Measurements from ENCODE around the gene RRM2. TPM values are rescaled to one million over a fixed set of nuclear protein-coding genes. Genes with fewer than 3 reads are reported as not detected.

Gene RRM2
- total RNA-seq, 6 donors from 2014 or later: 2.1 to 12.9 (median 3.2) TPM

GRCh38 chr2:10139536-10139935 lies 17.0 kb downstream of the RRM2 start:
- Histone ChIP-seq H3K9me3 (no peaks in the 10 kb centered on the region), H3K4me1 (no peaks in the 10 kb centered on the region), H3K4me3 (no peak overlapping the region), H3K27ac (no peak overlapping the region), H3K27me3 (no peaks in the 10 kb centered on the region), H3K36me3 (no peaks in the 10 kb centered on the region)
- TF ChIP-seq EP300 (IDR thresholded peaks at IDR 0.05): no peak
- no peak for TF ChIP-seq POLR2A (IDR thresholded peaks at IDR 0.05)
- no peak for TF ChIP-seq CTCF (IDR thresholded peaks at IDR 0.05)
- no peak for TF ChIP-seq POLR2AphosphoS5 (IDR thresholded peaks at IDR 0.05)
- DNase-seq: no peak
- 83 to 93% methylated on average over 6 of the region's 6 CpGs for WGBS, 2 donors
- ATAC-seq (ENCODE audit: low FRiP score in 2 of 2): no peak

- Histone ChIP-seq H3K27ac (no peak overlapping the region), H3K4me3 (no peak overlapping the region), H3K4me1 (no peaks in the 10 kb centered on the region), H3K9me3 (no peaks in the 10 kb centered on the region), H3K36me3 (no peaks in the 10 kb centered on the region), H3K27me3 (no peaks in the 10 kb centered on the region)
- no peak for ATAC-seq (ENCODE audit: low FRiP score in 2 of 2)
- no peak for TF ChIP-seq EP300 (IDR thresholded peaks at IDR 0.05)
- TF ChIP-seq POLR2AphosphoS5 (IDR thresholded peaks at IDR 0.05): no peak
- TF ChIP-seq CTCF (IDR thresholded peaks at IDR 0.05): no peak
- TF ChIP-seq POLR2A (IDR thresholded peaks at IDR 0.05): no peak
- WGBS, 2 donors: 86 to 96% methylated on average over 6 to 16 of the region's 16 CpGs
- no peak for DNase-seq
Measured at GRCh38 chr2:10140841-10141610, 18.5 kb downstream of the RRM2 start.

- DNase-seq (peak in 1 of 2 donors; percentile 73), ATAC-seq (ENCODE audit: low FRiP score in 2 of 2) (peak; percentile 52 to 59)
- H3K9me3 ChIP-seq: no peaks in the 10 kb centered on the region
- H3K27ac ChIP-seq: no peak overlapping the region
- no peak overlapping the region for H3K4me3 ChIP-seq
- WGBS, 2 donors: 83 to 85% methylated on average over 28 to 32 of the region's 32 CpGs
- TF ChIP-seq POLR2A (IDR thresholded peaks at IDR 0.05): no peak
- no peak for TF ChIP-seq POLR2AphosphoS5 (IDR thresholded peaks at IDR 0.05)
- TF ChIP-seq CTCF (IDR thresholded peaks at IDR 0.05): peak; percentile 30 to 68 (median 53)
- no peaks in the 10 kb centered on the region for H3K4me1 ChIP-seq
- no peaks in the 10 kb centered on the region for H3K36me3 ChIP-seq
- no peaks in the 10 kb centered on the region for H3K27me3 ChIP-seq
Measured at GRCh38 chr2:10141736-10142639, 19.4 kb downstream of the RRM2 start.

GRCh38 chr2:10142640-10142965 lies 20.1 kb downstream of the RRM2 start:
- no peaks in the 10 kb centered on the region for H3K4me1 ChIP-seq
- H3K27ac ChIP-seq: no peak overlapping the region
- ATAC-seq (ENCODE audit: low FRiP score in 2 of 2): no peak
- 95 to 99% methylated on average over 11 of the region's 11 CpGs for WGBS, 2 donors
- DNase-seq: no peak
- no peaks in the 10 kb centered on the region for H3K9me3 ChIP-seq
- H3K36me3 ChIP-seq: no peaks in the 10 kb centered on the region
- H3K4me3 ChIP-seq: no peak overlapping the region
- no peaks in the 10 kb centered on the region for H3K27me3 ChIP-seq
- TF ChIP-seq POLR2A (IDR thresholded peaks at IDR 0.05) (no peak), EP300 (IDR thresholded peaks at IDR 0.05) (no peak)

GRCh38 chr2:10144771-10145518 lies 22.4 kb downstream of the RRM2 start:
- Histone ChIP-seq H3K36me3 (no peaks in the 10 kb centered on the region), H3K27me3 (no peaks in the 10 kb centered on the region), H3K9me3 (no peaks in the 10 kb centered on the region), H3K4me1 (no peaks in the 10 kb centered on the region), H3K4me3 (no peak overlapping the region), H3K27ac (peak overlapping the region in 2 of 4 donors; percentile 30 to 64)
- ATAC-seq (ENCODE audit: low FRiP score in 2 of 2) (no peak), DNase-seq (no peak)
- TF ChIP-seq POLR2AphosphoS5 (IDR thresholded peaks at IDR 0.05): no peak
- WGBS, 2 donors: 83 to 85% methylated on average over 15 to 16 of the region's 16 CpGs

Measured in upper lobe of left lung (tissue), 6 donors.